CD4-positive, alpha-beta T cell (primary cell): ENCODE results near the gene FOXN1. TPM values are rescaled to one million over a fixed set of nuclear protein-coding genes. Genes with fewer than 3 reads are reported as not detected.

Source experiments
- ATAC-seq: fragments of 200-7000 bp; cut with Tn5 transposase; one replicate; pipeline ENCODE4 v1.10.0; 2022; ENCODE audit warnings: mild to moderate bottlenecking; ENCODE audit not compliant: poor library complexity
- CTCF ChIA-PET: fragments of 350-600 bp; sonication (Branson Sonifier 250); formaldehyde crosslinking; loops from one replicate; lab custom pipeline; 2021; ENCODE audit warnings: antibody characterized with exemption, inconsistent platforms; lab: Charles Lee
- POLR2A ChIA-PET: fragments of 350-600 bp; sonication (Branson Sonifier 250); formaldehyde crosslinking; loops from one replicate; lab custom pipeline; 2021; ENCODE audit warnings: antibody characterized with exemption, inconsistent platforms; lab: Charles Lee
- DNase-seq, 14 experiments: peaks; one replicate each; pipeline ENCODE4 v3.0.0-alpha.2; 2013 to 2020; ENCODE audit warnings: mixed read lengths in 2 of 14
- H3K27ac ChIP-seq, 2 donors: one replicate each; pipeline versions ENCODE4 v1.5.1 to v1.7.0; 2013; ENCODE audit warnings: low read length in 2 of 2, low read depth in 1 of 2, mild to moderate bottlenecking in 1 of 2
- H3K27me3 ChIP-seq, 2 experiments: 1 replicate in 1 of 2; 2 replicates in 1 of 2; pipeline versions ENCODE4 v1.6.1 to v1.7.0; 2013; ENCODE audit warnings: low read length in 2 of 2, control low read depth in 1 of 2, mild to moderate bottlenecking in 1 of 2, moderate library complexity in 1 of 2; ENCODE audit not compliant: insufficient read depth in 2 of 2, control insufficient read depth in 1 of 2
- H3K36me3 ChIP-seq: one replicate; pipeline ENCODE4 v1.6.1; 2013; ENCODE audit warnings: low read length, control low read depth; ENCODE audit not compliant: insufficient read depth
- H3K4me1 ChIP-seq: one replicate; pipeline ENCODE4 v1.6.1; 2013; ENCODE audit warnings: low read length, control low read depth; ENCODE audit not compliant: insufficient read depth
- H3K4me3 ChIP-seq: one replicate; pipeline ENCODE4 v1.5.1; 2013; ENCODE audit warnings: mild to moderate bottlenecking, low read length, moderate library complexity
- H3K9me3 ChIP-seq, 2 experiments: 1 replicate in 1 of 2; 2 replicates in 1 of 2; pipeline versions ENCODE4 v1.6.1 to v1.7.0; 2013; ENCODE audit warnings: low read length in 2 of 2, mild to moderate bottlenecking in 2 of 2, control low read depth in 1 of 2, moderate library complexity in 1 of 2; ENCODE audit not compliant: control insufficient read depth in 1 of 2, insufficient read depth in 1 of 2
- H3K27ac Mint-ChIP-seq: one replicate; pipeline ENCODE4 v1.8.0; 2020; ENCODE audit warnings: mixed read lengths
- H3K27me3 Mint-ChIP-seq: one replicate; pipeline ENCODE4 v1.8.0; 2021; ENCODE audit warnings: mixed read lengths
- H3K36me3 Mint-ChIP-seq: one replicate; pipeline ENCODE4 v1.8.0; 2021; ENCODE audit warnings: low read depth, mixed read lengths
- H3K4me1 Mint-ChIP-seq: one replicate; pipeline ENCODE4 v1.8.0; 2021; ENCODE audit warnings: low read depth, mixed read lengths
- H3K4me3 Mint-ChIP-seq: one replicate; pipeline ENCODE4 v1.8.0; 2020; ENCODE audit warnings: mild to moderate bottlenecking, mixed read lengths
- H3K9me3 Mint-ChIP-seq: one replicate; pipeline ENCODE4 v1.8.0; 2020; ENCODE audit warnings: mixed read lengths
- intact Hi-C, 2 experiments: fragments of 100-400 bp; cut with DNase I in 1 of 2; cut with micrococcal nuclease in 1 of 2; formaldehyde crosslinking; loops; one replicate each; pipeline versions ENCODE4 v1.15.1 to v1.9.0; 2023 to 2025; cut with DNase I, micrococcal nuclease
- total RNA-seq, 174 experiments: library from RNA in 2 of 174; stranded (reverse) in 2 of 174; gene quantifications; one replicate each; pipeline ENCODE4 v1.2.3 and lab custom pipeline; 2021 to 2026
- TF ChIP-seq, protein P1 (sequence below): fragments of 200-600 bp; IDR thresholded peaks from one replicate; pipeline ENCODE4 v1.8.0; 2022; ENCODE audit warnings: antibody characterized with exemption, mild to moderate bottlenecking

Gene FOXN1
- total RNA-seq, 2 experiments from 2014 or later, result not detected

DNA sequence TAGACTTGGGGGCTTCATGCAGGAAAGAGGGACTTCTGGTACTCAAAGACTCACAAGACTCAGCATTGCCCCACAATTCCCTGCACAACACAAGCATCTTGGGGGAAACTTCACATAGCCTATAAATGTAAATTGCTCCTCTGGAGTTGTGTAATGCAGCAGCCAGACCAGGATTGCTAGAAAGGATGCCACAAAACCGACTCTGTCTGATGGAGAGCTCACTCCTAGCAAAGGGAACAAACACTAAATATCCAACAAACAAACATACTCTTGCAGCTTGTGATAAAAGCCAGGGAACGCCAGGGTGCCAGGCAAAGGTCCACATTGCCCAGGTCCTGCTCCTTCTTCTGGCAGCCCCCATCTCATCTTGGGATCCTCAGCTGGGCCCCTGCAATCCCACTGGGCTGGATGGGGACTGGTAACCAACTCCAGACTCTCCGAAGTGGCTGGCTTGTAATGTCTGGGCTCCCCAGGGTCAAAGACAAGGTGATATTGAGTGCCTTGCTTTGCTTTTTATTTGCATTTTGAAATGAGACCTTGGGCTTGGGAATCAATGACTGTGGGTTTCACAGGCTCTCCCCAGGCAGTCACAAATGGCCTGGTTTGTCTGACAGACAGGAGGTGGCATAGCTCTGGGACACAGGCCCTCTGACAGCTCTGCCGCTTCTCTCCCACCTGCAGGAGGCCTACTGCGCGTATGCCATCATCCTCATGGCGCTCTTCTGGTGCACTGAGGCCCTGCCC lies 17.4 kb upstream of the FOXN1 start:
- no peak overlapping the region for H3K4me3 ChIP-seq
- no peaks in the 10 kb centered on the region for H3K4me1 Mint-ChIP-seq
- no peaks in the 10 kb centered on the region for H3K36me3 Mint-ChIP-seq
- intact Hi-C loops, result no loop called here
- peaks cover 0 to 2% of the 10 kb centered on the region in 2 experiments for H3K27me3 ChIP-seq
- no peak overlapping the region for H3K27ac Mint-ChIP-seq
- CTCF ChIA-PET, result no interaction called here
- DNase-seq, result no peak
- no peak overlapping the region for H3K4me3 Mint-ChIP-seq
- POLR2A ChIA-PET, result no interaction called here
- no peaks in the 10 kb centered on the region for H3K4me1 ChIP-seq
- ATAC-seq, result no peak
- H3K36me3 ChIP-seq, result no peaks in the 10 kb centered on the region
- no peaks in the 10 kb centered on the region for H3K9me3 Mint-ChIP-seq
- TF ChIP-seq, protein P1, sequence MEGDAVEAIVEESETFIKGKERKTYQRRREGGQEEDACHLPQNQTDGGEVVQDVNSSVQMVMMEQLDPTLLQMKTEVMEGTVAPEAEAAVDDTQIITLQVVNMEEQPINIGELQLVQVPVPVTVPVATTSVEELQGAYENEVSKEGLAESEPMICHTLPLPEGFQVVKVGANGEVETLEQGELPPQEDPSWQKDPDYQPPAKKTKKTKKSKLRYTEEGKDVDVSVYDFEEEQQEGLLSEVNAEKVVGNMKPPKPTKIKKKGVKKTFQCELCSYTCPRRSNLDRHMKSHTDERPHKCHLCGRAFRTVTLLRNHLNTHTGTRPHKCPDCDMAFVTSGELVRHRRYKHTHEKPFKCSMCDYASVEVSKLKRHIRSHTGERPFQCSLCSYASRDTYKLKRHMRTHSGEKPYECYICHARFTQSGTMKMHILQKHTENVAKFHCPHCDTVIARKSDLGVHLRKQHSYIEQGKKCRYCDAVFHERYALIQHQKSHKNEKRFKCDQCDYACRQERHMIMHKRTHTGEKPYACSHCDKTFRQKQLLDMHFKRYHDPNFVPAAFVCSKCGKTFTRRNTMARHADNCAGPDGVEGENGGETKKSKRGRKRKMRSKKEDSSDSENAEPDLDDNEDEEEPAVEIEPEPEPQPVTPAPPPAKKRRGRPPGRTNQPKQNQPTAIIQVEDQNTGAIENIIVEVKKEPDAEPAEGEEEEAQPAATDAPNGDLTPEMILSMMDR, result no peak
- H3K27me3 Mint-ChIP-seq, result no peaks in the 10 kb centered on the region
- no peaks in the 10 kb centered on the region for H3K9me3 ChIP-seq
- H3K27ac ChIP-seq, result no peak overlapping the region

DNA sequence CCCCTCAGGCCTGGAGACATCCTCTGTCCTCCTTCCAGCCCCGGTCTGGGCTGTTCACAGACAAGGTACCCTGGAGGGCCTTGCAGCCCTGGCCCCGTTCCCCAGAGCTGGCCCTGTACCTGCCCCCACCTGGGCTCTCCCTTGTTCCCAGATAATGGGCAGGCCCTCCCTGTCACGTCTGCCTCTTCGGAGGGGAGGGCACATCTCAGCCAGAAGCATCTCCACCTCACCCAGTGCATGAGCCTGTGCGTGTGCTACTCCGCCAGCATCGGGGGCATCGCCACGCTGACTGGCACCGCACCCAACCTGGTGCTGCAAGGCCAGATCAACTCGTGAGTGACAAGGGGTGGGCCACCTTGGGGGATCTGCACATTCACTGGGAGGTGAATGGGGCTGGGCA lies 14.9 kb upstream of the FOXN1 start:
- Mint-ChIP-seq H3K9me3 (no peaks in the 10 kb centered on the region), H3K4me1 (no peaks in the 10 kb centered on the region), H3K27ac (no peak overlapping the region), H3K36me3 (no peaks in the 10 kb centered on the region), H3K27me3 (no peaks in the 10 kb centered on the region), H3K4me3 (no peak overlapping the region)
- TF ChIP-seq, protein P1, result no peak
- ATAC-seq (no peak), DNase-seq (no peak)
- H3K27me3 ChIP-seq, result peaks cover 0 to 6% of the 10 kb centered on the region in 2 experiments
- intact Hi-C loops, result no loop called here
- H3K4me3 ChIP-seq, result no peak overlapping the region
- ChIA-PET POLR2A (no interaction called here), CTCF (no interaction called here)
- H3K36me3 ChIP-seq, result no peaks in the 10 kb centered on the region
- no peaks in the 10 kb centered on the region for H3K9me3 ChIP-seq
- no peak overlapping the region for H3K27ac ChIP-seq
- H3K4me1 ChIP-seq, result no peaks in the 10 kb centered on the region

DNA sequence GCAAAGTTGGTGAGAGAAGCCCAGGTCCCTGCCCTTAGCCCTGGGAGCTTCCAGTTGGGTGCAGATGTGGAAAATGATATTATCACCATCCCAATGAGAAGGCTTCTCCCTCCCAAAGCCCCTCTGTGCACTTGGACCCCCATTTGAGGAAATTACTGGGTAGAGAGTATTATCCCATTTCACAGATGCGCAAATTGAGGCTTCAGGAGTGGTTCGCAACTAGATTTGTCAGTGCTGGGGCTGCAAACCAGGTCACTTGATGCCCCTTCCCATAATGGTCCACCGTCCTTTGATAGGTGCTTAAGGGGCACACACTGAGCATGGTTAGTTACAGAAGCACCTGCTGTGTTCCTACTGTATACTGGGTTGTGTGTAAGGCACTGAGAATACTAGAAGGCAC lies 14.3 kb upstream of the FOXN1 start:
- Mint-ChIP-seq H3K27me3 (no peaks in the 10 kb centered on the region), H3K4me3 (no peak overlapping the region), H3K27ac (no peak overlapping the region), H3K9me3 (no peaks in the 10 kb centered on the region), H3K4me1 (no peaks in the 10 kb centered on the region), H3K36me3 (no peaks in the 10 kb centered on the region)
- TF ChIP-seq, protein P1, result no peak
- CTCF ChIA-PET, result no interaction called here
- DNase-seq (no peak), ATAC-seq (no peak)
- no peak overlapping the region for H3K27ac ChIP-seq
- intact Hi-C loops, result no loop called here
- no peaks in the 10 kb centered on the region for H3K9me3 ChIP-seq
- no peaks in the 10 kb centered on the region for H3K4me1 ChIP-seq
- POLR2A ChIA-PET, result no interaction called here
- peaks cover 0 to 6% of the 10 kb centered on the region in 2 experiments for H3K27me3 ChIP-seq
- H3K36me3 ChIP-seq, result no peaks in the 10 kb centered on the region
- no peak overlapping the region for H3K4me3 ChIP-seq
